NCI-H2196 treated with DMSO at 0.1 percent for 48 hours (cell line): Measurements from ENCODE around the gene MAN2A2.
"Not testable (repeated sequence)": the region's sequence is repeated elsewhere in the genome, so short reads cannot be mapped to it uniquely, and the experiment has no call there.

ENCODE experiments used
- DNase-seq: peaks from one replicate; lab custom pipeline; 2025; ENCODE audit not compliant: unreplicated experiment; lab: John Stamatoyannopoulos, UW

The MAN2A2 gene

DNA sequence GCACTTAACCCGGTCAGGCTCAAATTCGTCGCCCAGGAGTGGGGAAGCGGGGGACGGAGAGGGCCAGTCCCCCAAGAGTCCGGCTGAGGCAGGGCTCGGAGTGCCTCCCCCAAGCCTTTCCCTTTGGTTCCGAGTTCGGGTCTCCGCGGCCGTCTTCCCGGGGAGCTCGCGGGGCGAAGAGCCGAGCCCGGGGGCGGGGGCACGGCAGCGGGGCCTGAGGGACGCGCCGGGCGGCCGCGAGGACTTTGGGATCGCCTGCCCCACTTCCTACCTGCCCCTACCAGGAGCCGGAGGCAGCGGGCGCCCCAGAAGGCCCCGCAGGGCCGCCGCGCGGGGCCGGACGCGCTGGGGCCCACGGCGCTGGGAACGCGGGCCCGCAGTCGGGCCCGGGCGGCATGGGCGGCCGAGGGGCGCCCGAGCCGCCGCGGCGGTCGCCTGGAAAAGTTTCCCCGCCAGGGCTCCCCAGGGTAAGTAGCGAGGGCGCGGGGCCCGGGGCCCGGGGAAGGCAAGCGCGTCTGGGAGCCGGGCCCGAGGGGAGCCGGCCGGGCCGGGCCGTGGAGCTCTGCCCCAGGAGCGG is 31.9 kb upstream of the MAN2A2 start:
- no peak for DNase-seq

DNA sequence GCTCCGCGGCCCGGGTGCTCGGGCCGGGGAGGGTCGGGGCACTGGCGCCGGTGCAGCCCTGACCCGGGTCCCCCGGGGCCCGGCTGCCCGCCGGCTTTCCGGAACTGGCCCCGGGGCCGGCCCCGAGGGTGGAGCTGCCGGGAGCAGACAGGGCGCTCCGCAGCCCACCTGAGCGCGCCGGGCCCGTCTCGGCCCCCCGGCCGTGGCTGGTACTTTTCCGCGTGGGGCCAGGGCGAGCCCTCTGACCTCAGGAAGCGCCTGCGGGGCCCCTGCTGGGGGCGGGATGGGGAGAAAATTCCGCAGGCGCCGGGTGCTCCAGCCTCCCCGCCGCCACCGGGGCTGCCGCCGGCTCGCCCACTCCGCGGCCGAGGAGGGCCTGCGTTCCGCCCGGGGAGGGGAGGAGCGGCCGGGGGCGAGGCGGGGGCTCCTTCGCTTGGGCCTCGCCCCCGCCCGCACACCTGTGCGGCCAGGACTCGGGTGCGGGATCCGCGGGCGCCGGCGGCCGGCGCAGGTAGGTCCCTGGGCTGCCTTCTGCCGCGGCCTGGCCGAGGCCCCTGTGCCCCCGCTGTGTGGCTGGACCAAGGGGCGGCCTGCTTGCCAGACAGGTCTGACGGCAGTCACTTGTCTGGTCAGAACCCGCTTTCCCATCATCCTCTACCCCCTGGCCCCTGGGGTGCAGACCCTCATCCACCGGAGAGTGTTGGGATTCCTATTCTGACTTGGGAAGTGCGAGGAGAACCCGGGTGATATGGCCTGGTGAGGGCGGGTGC is 31.2 kb upstream of the MAN2A2 start:
- no peak for DNase-seq

DNA sequence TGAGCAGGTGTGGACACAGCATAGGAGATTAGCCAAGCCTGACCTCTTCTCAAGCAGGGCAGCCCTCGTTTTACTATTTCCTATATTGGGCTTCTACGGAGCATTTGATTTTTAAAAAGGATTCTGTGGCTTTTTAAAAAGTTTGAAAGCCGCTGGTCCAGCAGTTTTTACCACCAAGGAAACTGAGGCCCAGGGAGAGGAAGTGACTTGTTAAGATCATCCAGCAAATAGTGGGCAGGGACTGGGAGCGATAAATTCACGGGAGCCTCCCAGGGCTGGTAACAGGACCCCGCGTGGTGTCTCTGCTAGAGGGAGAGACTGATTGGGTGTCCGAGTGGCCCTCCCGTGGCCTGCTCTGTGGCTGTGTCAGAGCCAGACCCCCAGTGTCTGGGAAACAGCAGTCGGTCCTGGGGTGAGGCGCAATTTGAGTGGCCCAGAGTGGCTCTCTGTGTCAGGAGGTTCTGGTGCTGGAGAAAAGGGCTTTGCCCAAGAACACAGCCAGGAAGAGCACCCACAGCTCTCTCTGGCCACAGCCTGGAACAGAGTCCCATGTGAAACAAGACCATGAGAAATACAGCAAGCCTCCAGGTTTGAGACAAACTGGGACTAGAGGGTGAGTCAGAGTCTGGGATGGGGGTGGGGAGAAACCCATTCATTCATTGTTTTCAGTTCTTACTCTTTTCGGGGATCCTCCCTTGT is 30.5 kb upstream of the MAN2A2 start:
- DNase-seq, result no peak

DNA sequence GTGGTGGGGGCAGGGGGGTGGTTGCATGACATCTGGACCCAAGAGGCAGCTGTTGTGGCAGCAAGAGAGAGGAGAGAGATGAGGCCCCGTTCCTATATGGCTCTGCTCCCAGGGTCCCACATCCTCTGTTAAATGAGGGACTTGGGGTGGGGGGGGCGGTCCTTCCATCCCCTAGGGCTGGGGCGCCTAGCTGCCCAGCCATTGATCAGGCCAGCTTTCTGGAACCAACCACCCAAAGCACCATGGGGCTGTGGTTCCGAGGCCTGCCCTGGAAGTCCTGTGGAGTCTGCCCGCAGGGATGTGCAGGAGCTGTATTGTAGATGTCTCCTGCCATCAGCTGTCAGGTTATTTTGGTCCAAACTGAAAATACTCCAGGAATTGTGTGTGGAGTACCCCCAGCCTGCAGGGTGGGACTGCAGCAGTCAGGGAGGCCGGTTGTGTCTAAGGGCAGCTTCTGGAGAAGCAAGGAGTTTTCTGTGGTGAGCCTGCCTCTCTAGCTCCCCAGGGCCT is 29.6 kb upstream of the MAN2A2 start:
- no peak for DNase-seq

DNA sequence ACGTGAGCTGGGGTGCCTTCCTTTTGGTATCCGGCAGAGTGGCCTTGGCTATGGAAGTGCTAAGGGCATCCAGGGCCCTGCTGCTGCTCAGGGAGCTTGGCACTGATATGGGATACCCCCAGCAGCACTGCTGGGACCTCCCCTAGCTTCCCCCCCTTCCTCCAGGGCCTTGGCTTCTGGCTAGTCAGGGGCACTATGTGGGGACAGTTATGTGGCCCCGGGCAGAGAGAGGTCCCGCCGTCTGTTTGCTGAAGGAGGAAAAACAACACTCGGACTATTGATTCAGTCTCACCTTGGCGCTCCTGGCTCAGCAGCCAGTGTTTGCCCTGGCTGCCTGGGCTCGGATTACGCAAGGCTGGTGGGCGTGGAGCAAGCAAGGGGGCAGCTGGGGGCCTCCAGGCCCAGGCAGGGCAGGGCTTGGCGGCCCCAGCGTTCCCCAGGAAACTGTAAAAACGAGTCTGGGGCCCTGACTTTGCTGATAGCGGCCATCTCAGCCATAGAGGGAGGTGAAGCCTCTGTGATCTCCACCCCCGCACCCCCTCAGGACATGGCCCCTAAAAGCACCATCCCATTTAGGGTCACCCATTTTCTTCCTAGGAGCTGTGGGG is 29.0 kb upstream of the MAN2A2 start:
- DNase-seq, result peak; percentile 42

DNA sequence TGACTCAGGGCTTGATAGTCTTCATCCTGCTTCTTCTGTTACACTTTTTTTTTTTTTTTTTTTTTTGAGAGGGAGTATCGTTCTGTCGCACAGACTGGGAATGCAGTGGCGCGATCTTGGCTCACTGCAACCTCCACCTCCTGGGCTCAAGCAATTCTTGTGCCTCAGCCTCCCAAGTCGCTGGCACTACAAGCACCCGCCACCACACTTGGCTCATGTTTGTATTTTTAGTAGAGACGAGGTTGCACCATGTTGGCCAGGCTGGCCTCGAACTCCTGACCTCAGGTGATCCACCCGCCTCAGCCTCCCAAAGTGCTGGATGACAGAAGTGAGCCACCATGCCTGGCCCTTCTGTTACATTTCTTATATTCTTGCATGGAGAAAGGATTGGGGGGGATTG is 28.1 kb upstream of the MAN2A2 start:
- DNase-seq, result not testable (repeated sequence)

DNA sequence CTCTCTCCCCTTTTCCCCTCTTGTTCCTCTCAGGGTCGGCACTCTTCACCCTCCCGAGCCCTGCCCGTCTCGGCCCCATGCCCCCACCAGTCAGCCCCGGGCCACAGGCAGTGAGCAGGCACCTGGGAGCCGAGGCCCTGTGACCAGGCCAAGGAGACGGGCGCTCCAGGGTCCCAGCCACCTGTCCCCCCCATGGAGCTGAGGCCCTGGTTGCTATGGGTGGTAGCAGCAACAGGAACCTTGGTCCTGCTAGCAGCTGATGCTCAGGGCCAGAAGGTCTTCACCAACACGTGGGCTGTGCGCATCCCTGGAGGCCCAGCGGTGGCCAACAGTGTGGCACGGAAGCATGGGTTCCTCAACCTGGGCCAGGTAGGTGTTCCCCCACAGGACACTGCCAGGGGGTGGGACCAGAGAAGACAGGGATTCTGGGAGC is 27.5 kb upstream of the MAN2A2 start:
- DNase-seq, result no peak

DNA sequence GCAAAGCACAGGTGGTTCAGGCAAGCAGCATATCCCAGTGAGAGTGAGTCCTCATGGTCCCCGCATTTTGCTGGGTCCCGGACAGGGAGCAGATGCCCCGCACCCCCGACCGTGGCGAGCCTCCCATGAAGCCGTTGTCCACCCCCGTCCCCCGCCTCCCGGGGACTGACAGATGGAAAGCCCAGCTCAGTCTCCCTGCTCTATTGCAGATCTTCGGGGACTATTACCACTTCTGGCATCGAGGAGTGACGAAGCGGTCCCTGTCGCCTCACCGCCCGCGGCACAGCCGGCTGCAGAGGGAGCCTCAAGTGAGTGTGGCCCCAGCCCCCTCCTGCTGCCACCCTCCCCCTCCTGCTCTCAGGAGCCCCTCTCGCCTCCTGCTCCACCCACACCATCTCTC is 27.1 kb upstream of the MAN2A2 start:
- no peak for DNase-seq

DNA sequence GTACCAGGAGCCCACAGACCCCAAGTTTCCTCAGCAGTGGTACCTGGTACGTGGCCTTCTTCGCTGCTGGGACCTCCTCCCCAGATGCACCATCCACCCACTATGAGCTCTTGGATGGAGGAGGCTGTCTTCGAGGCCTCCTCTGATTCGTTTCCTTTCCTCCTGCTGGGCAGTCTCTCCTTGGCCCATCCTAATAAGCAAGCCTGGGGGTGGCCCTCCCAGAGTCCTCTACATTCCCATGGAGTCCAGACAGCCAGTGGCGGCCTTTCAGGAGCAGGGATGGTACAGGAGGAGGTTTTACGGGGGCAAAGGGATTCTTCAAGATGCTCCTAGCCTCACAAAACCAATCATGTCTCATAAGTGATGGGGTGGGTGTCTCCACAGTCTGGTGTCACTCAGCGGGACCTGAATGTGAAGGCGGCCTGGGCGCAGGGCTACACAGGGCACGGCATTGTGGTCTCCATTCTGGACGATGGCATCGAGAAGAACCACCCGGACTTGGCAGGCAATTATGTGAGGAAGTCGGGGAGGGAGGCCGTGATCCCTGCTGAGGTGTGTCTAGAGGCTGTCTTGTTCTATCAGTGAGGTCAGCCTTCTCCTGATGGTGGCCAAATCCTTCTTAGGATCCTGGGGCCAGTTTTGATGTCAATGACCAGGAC is 26.5 kb upstream of the MAN2A2 start:
- no peak for DNase-seq

DNA sequence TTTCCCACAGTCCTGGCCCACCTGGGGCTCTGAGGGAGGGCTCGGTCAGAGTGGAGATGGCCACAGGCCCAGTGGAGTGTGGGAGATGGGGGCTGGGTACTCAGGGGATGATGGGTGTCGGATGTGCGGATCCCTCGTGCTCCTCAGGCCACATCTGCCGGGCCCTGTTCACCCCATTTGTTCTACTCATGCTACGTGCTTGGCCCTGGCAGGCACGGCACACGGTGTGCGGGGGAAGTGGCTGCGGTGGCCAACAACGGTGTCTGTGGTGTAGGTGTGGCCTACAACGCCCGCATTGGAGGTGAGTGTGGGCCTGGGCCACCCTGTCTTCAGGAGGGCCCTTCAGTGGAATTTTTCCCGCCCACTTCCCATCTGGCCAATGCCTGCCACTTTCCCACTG is 25.8 kb upstream of the MAN2A2 start:
- DNase-seq, result no peak

DNA sequence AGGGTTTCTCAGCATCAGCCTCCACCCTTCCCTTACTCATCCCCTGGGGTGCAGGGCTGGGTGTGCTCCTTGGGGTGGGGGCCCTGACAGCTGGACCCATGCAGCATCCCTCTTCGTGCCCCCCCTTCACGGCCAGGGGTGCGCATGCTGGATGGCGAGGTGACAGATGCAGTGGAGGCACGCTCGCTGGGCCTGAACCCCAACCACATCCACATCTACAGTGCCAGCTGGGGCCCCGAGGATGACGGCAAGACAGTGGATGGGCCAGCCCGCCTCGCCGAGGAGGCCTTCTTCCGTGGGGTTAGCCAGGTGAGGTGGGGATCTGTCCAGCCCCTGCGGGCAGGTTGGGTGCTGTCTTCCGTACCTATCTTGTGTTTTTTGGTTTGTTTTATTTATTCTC is 25.1 kb upstream of the MAN2A2 start:
- no peak for DNase-seq

DNA sequence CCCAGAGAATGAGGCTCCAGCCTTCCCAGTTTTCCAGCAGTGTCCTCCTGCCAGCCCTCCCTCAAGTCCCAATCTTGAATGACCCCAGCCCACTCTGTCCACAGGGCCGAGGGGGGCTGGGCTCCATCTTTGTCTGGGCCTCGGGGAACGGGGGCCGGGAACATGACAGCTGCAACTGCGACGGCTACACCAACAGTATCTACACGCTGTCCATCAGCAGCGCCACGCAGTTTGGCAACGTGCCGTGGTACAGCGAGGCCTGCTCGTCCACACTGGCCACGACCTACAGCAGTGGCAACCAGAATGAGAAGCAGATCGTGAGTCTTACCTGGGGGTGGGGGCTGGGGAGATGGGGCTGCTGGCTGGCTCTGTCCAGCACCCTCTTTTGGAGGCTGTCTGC is 24.4 kb upstream of the MAN2A2 start:
- no peak for DNase-seq

DNA sequence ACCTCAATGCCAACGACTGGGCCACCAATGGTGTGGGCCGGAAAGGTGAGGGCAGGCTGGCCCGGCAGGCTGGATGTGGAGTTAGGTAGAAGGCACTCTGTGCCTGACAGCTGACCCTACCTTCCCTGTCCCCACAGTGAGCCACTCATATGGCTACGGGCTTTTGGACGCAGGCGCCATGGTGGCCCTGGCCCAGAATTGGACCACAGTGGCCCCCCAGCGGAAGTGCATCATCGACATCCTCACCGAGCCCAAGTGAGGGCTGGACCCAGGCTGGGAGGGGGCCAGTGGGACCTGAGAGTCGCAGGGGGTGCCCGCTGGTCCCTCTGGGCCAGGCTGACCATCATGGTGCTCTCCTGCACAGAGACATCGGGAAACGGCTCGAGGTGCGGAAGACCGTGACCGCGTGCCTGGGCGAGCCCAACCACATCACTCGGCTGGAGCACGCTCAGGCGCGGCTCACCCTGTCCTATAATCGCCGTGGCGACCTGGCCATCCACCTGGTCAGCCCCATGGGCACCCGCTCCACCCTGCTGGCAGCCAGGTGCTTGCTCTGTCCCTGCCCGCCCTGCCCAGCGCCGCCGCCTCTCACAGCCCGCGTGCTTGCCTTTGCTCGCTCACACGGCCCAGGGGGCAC is 23.3 kb upstream of the MAN2A2 start:
- DNase-seq, result no peak

DNA sequence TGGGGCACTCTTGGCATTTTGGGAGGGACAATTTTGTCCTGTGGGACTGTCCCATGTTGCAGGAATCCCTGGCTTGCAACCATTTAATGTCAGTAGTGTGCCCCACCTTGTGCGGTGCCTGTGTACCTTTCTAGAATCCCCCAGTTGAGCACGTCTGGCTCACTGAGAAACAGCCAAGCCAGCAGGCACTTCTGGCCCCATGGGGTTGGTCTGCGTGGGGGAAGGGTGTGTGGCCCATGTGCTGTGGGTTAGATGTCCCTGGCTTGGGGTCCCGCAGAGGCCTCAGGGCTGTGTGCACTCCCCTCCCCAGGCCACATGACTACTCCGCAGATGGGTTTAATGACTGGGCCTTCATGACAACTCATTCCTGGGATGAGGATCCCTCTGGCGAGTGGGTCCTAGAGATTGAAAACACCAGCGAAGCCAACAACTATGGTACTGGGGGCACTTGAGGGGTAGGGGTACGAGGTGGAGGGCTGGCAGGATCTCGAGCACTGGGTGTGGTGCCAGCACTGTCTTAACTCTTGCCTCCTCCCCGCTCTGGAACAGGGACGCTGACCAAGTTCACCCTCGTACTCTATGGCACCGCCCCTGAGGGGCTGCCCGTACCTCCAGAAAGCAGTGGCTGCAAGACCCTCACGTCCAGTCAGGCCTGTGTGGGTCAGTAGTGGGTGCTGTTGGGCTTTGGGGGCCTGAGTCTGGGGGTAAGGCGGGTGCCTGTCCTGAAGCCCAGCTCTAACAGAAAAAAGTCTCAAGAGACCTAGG is 22.5 kb upstream of the MAN2A2 start:
- no peak for DNase-seq

DNA sequence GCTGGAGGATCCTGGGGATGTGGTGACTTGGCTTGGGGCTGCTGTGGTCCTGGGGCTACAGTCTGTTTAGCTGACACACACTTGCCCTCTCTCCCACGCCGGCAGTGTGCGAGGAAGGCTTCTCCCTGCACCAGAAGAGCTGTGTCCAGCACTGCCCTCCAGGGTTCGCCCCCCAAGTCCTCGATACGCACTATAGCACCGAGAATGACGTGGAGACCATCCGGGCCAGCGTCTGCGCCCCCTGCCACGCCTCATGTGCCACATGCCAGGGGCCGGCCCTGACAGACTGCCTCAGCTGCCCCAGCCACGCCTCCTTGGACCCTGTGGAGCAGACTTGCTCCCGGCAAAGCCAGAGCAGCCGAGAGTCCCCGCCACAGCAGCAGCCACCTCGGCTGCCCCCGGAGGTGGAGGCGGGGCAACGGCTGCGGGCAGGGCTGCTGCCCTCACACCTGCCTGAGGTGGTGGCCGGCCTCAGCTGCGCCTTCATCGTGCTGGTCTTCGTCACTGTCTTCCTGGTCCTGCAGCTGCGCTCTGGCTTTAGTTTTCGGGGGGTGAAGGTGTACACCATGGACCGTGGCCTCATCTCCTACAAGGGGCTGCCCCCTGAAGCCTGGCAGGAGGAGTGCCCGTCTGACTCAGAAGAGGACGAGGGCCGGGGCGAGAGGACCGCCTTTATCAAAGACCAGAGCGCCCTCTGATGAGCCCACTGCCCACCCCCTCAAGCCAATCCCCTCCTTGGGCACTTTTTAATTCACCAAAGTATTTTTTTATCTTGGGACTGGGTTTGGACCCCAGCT is 21.7 kb upstream of the MAN2A2 start:
- DNase-seq, result no peak

DNA sequence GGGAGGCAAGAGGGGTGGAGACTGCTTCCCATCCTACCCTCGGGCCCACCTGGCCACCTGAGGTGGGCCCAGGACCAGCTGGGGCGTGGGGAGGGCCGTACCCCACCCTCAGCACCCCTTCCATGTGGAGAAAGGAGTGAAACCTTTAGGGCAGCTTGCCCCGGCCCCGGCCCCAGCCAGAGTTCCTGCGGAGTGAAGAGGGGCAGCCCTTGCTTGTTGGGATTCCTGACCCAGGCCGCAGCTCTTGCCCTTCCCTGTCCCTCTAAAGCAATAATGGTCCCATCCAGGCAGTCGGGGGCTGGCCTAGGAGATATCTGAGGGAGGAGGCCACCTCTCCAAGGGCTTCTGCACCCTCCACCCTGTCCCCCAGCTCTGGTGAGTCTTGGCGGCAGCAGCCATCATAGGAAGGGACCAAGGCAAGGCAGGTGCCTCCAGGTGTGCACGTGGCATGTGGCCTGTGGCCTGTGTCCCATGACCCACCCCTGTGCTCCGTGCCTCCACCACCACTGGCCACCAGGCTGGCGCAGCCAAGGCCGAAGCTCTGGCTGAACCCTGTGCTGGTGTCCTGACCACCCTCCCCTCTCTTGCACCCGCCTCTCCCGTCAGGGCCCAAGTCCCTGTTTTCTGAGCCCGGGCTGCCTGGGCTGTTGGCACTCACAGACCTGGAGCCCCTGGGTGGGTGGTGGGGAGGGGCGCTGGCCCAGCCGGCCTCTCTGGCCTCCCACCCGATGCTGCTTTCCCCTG is 21.0 kb upstream of the MAN2A2 start:
- no peak for DNase-seq

DNA sequence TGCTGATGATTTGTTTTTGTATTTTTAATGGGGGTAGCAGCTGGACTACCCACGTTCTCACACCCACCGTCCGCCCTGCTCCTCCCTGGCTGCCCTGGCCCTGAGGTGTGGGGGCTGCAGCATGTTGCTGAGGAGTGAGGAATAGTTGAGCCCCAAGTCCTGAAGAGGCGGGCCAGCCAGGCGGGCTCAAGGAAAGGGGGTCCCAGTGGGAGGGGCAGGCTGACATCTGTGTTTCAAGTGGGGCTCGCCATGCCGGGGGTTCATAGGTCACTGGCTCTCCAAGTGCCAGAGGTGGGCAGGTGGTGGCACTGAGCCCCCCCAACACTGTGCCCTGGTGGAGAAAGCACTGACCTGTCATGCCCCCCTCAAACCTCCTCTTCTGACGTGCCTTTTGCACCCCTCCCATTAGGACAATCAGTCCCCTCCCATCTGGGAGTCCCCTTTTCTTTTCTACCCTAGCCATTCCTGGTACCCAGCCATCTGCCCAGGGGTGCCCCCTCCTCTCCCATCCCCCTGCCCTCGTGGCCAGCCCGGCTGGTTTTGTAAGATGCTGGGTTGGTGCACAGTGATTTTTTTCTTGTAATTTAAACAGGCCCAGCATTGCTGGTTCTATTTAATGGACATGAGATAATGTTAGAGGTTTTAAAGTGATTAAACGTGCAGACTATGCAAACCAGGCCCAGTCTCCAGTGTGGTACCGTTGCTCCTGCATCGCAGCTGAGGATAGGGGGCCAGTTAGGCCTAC is 20.1 kb upstream of the MAN2A2 start:
- DNase-seq, result no peak

DNA sequence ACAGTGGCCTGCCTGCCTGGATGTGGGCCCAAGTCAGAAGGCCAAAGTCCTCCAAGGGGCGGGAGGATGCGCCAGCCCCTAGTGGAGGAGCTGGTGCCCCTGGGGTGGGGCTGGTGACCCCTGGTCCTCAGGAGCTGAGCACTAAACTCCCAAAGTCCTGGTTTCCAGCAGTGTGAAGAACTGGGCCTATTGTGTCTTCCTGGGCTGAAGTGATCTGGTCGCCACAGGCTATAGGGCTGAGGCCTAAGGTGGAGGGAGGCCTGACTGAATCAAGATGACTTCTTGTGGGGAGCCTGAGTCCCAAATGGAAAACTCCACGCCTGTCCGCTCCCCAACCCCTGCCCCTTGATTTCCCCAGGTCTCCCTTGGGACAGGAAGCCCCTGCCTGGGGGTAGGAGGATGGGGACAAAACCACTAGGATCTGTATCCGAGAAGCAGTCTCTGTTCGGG is 19.6 kb upstream of the MAN2A2 start:
- no peak for DNase-seq
